A549 (cell line): ENCODE measurements around the gene CCDC97. TPM values are rescaled to one million over a fixed set of nuclear protein-coding genes. Genes with fewer than 3 reads are reported as not detected.

Source experiments
- ATAC-seq, 2 experiments: fragments of 200-7000 bp in 1 of 2; fragments of >200 bp in 1 of 2; cut with Nextera tagmentation in 1 of 2; cut with Tn5 transposase in 1 of 2; 3 replicates each; pipeline versions ENCODE4 v1.8.0 to v1.9.1; 2018 to 2020; ENCODE audit warnings: mild to moderate bottlenecking in 1 of 2, moderate library complexity in 1 of 2
- CTCF ChIA-PET: fragments of 300-600 bp; sonication (Branson Sonifier 250); formaldehyde crosslinking; extraction: SDS; loops from one replicate; lab custom pipeline; 2021; ENCODE audit warnings: antibody characterized with exemption, inconsistent platforms; lab: Yijun Ruan, JAX
- POLR2A ChIA-PET: fragments of 350-600 bp; formaldehyde crosslinking; extraction: SDS; loops from one replicate; lab custom pipeline; 2021; ENCODE audit warnings: antibody characterized with exemption, inconsistent platforms; lab: Yijun Ruan, JAX
- DNase-seq, 2 experiments: peaks; one replicate each; pipeline versions ENCODE4 v3.0.0 to v3.0.0-alpha.2; 2011 to 2016; ENCODE audit warnings: low read depth in 1 of 2, low spot score in 1 of 2
- FAIRE-seq: peaks from 2 replicates; lab custom pipeline; 2011; peaks lifted over from hg19 to GRCh38; lab: Jason Lieb, UNC
- H3K27ac ChIP-seq, 2 experiments: fragments of >200 bp; sonication (Bioruptor Twin); formaldehyde crosslinking; 3 replicates each; pipeline ENCODE4 v1.5.1; 2016 to 2017
- H3K4me1 ChIP-seq: fragments of >200 bp; sonication (Bioruptor Twin); formaldehyde crosslinking; 3 replicates; pipeline ENCODE4 v1.6.1; 2016
- H3K4me2 ChIP-seq: fragments of >200 bp; sonication (Bioruptor Twin); formaldehyde crosslinking; 3 replicates; pipeline ENCODE4 v1.6.1; 2016
- H3K4me3 ChIP-seq: fragments of >200 bp; sonication (Bioruptor Twin); formaldehyde crosslinking; 3 replicates; pipeline ENCODE4 v1.5.1; 2016
- H3K9me3 ChIP-seq: fragments of >200 bp; sonication (Bioruptor Twin); formaldehyde crosslinking; 3 replicates; pipeline ENCODE4 v1.6.1; 2016
- BCL3 ChIP-seq: fragments of >200 bp; sonication (Bioruptor Twin); formaldehyde crosslinking; IDR thresholded peaks from 3 replicates; pipeline ENCODE4 v1.6.1; 2016
- CBX2 ChIP-seq: fragments of 200-600 bp; sonication (generic); IDR thresholded peaks from 2 replicates; pipeline ENCODE4 v1.6.1; 2016; ENCODE audit warnings: low read depth, mild to moderate bottlenecking, borderline replicate concordance
- CBX8 ChIP-seq: fragments of 200-600 bp; sonication (generic); IDR thresholded peaks from 2 replicates; pipeline ENCODE4 v1.6.1; 2016
- CHD4 ChIP-seq: fragments of 200-600 bp; sonication (generic); IDR thresholded peaks from 2 replicates; pipeline ENCODE4 v1.6.1; 2016; ENCODE audit warnings: antibody characterized with exemption, mild to moderate bottlenecking, borderline replicate concordance
- CTCF ChIP-seq: fragments of >200 bp; sonication (Bioruptor Twin); formaldehyde crosslinking; IDR thresholded peaks from 3 replicates; pipeline ENCODE4 v1.5.1; 2016
- ESRRA ChIP-seq: fragments of 150-350 bp; IDR thresholded peaks from 2 replicates; pipeline ENCODE4 v1.6.1; 2014; ENCODE audit warnings: mild to moderate bottlenecking, low read length, borderline replicate concordance
- FOSB ChIP-seq: fragments of 250-450 bp; sonication (Bioruptor Pico); IDR thresholded peaks from 2 replicates; pipeline ENCODE4 v1.5.0; 2020; ENCODE audit warnings: mild to moderate bottlenecking, moderate library complexity
- FOSL2 ChIP-seq, 2 experiments: fragments of 450-650 bp in 1 of 2; fragments of >200 bp in 1 of 2; sonication (Bioruptor Twin) in 1 of 2; formaldehyde crosslinking; IDR thresholded peaks; 2 replicates each; pipeline versions ENCODE4 v1.5.0 to v1.6.1; 2016 to 2020; ENCODE audit warnings: mild to moderate bottlenecking in 1 of 2, moderate library complexity in 1 of 2
- HMGXB4 ChIP-seq: fragments of 250-450 bp; sonication (Bioruptor Pico); IDR thresholded peaks from 2 replicates; pipeline ENCODE4 v1.5.0; 2021; ENCODE audit warnings: mild to moderate bottlenecking, moderate library complexity, borderline replicate concordance
- HOXB13 ChIP-seq: fragments of 250-450 bp; sonication (Bioruptor Pico); IDR thresholded peaks from 2 replicates; pipeline ENCODE4 v1.5.0; 2020; ENCODE audit warnings: low read depth, mild to moderate bottlenecking, moderate library complexity
- HOXB5 ChIP-seq: fragments of 250-450 bp; sonication (Bioruptor Pico); IDR thresholded peaks from 2 replicates; pipeline ENCODE4 v1.5.0; 2020; ENCODE audit warnings: mild to moderate bottlenecking, moderate library complexity
- JUN ChIP-seq, 2 experiments: fragments of >200 bp; sonication (Bioruptor Twin); formaldehyde crosslinking; IDR thresholded peaks; 2 replicates in 1 of 2; 3 replicates in 1 of 2; pipeline ENCODE4 v1.6.1; 2016 to 2017
- MAFK ChIP-seq: fragments of 450-650 bp; IDR thresholded peaks from 2 replicates; pipeline ENCODE4 v1.6.1; 2014; ENCODE audit not compliant: partially characterized antibody
- MAZ ChIP-seq: fragments of 150-350 bp; IDR thresholded peaks from 2 replicates; pipeline ENCODE4 v1.6.1; 2014; ENCODE audit warnings: antibody characterized with exemption, low read depth, low read length, borderline replicate concordance
- NPAS2 ChIP-seq: fragments of 250-450 bp; sonication (Bioruptor Pico); IDR thresholded peaks from 2 replicates; pipeline ENCODE4 v1.8.0; 2022; ENCODE audit warnings: mild to moderate bottlenecking, moderate library complexity, borderline replicate concordance
- NR3C1 ChIP-seq: fragments of >200 bp; sonication (Bioruptor Twin); formaldehyde crosslinking; IDR thresholded peaks from 3 replicates; pipeline ENCODE4 v1.6.1; 2017
- PHF8 ChIP-seq: fragments of 200-600 bp; sonication (generic); IDR thresholded peaks from 2 replicates; pipeline ENCODE4 v1.6.1; 2016; ENCODE audit warnings: low read depth, mild to moderate bottlenecking, antibody characterized with exemption, moderate library complexity, borderline replicate concordance
- POLR2A ChIP-seq: IDR thresholded peaks from 2 replicates; pipeline ENCODE4 v1.6.1; 2012; ENCODE audit warnings: mild to moderate bottlenecking, low read length
- RAD21 ChIP-seq, 2 experiments: fragments of >200 bp in 1 of 2; sonication (Bioruptor Twin) in 1 of 2; formaldehyde crosslinking in 1 of 2; IDR thresholded peaks in 1 of 2; conservative IDR thresholded peaks in 1 of 2; 2 replicates in 1 of 2; 3 replicates in 1 of 2; pipeline ENCODE4 v1.6.1; 2012 to 2018; ENCODE audit warnings: inconsistent platforms in 1 of 2
- RNF2 ChIP-seq: fragments of 200-600 bp; sonication (generic); IDR thresholded peaks from 2 replicates; pipeline ENCODE4 v1.6.1; 2016; ENCODE audit warnings: low read depth, mild to moderate bottlenecking, antibody characterized with exemption, moderate library complexity, borderline replicate concordance
- SMC3 ChIP-seq: fragments of >200 bp; sonication (Bioruptor Twin); formaldehyde crosslinking; IDR thresholded peaks from 3 replicates; pipeline ENCODE4 v1.6.1; 2018; ENCODE audit warnings: inconsistent platforms
- TFCP2L1 ChIP-seq: fragments of 250-450 bp; sonication (Bioruptor Pico); IDR thresholded peaks from 2 replicates; pipeline ENCODE4 v1.5.0; 2021; ENCODE audit warnings: mild to moderate bottlenecking
- USF2 ChIP-seq: fragments of 450-650 bp; IDR thresholded peaks from 2 replicates; pipeline ENCODE4 v1.6.1; 2014; ENCODE audit warnings: antibody characterized with exemption
- ZFP36 ChIP-seq: fragments of 450-650 bp; IDR thresholded peaks from 2 replicates; pipeline ENCODE4 v1.6.1; 2014; ENCODE audit warnings: borderline replicate concordance; ENCODE audit not compliant: partially characterized antibody
- ZNF302 ChIP-seq: fragments of 250-450 bp; sonication (Bioruptor Pico); IDR thresholded peaks from 2 replicates; pipeline ENCODE4 v1.9.0; 2021; ENCODE audit warnings: inconsistent platforms, mild to moderate bottlenecking, moderate library complexity
- WGBS: methylation state at CpG from one replicate; pipeline ENCODE4 v1.1.6; 2017; ENCODE audit errors: missing lambda C conversion rate; 5-methylcytosine and 5-hydroxymethylcytosine counted together
- polyA plus RNA-seq, 4 experiments: library from polyadenylated mRNA; depleted of rRNA in 3 of 4; stranded (reverse); fragments of >200 nt; fragmentation: RNase III in 1 of 4; extraction: RNeasy Plus Mini Kit Qiagen cat#74134 plus additional on column Dnase treatment in 1 of 4; gene quantifications; 2 replicates in 3 of 4; 3 replicates in 1 of 4; pipeline ENCODE4 v1.2.3, GENCODE V29; 2011 to 2017

The CCDC97 gene
- polyA plus RNA-seq, 2 of the 4 experiments (the other 2 are of a cell fraction), result 18.7 to 26.8 TPM

GRCh38 chr19:41264581-41265394, 45.2 kb upstream of the CCDC97 start:
- Histone ChIP-seq H3K4me2 (peak overlapping the region; percentile 95), H3K4me3 (peak overlapping the region; percentile 88), H3K9me3 (no peaks in the 10 kb centered on the region), H3K27ac (peak overlapping the region; percentile 96 to 99), H3K4me1 (peaks cover 26% of the 10 kb centered on the region)
- ChIA-PET CTCF (interaction anchor here (0.5 to 27.6 kb wide), 26 partner anchors 10 to 572 kb away, joined by 3 to 1023 read pairs (median 4); partner anchors contain the start of genes AXL, CYP2S1 and EGLN2), POLR2A (interaction anchor here (0.5 to 4.5 kb wide), 28 partner anchors 8 to 595 kb away, joined by 3 to 121 read pairs (median 6); partner anchors contain the start of genes ACTMAP, AXL, B9D2 and CCDC97)
- WGBS, result under 1% methylated on average over 62 of the region's 75 CpGs
- TF ChIP-seq CTCF (no peak), CBX8 (no peak), USF2 (no peak), BCL3 (0 out of 3 replicates have a peak, but pooled peaks have one; percentile 4), NPAS2 (CRISPR knock-in tag) (no peak), HMGXB4 (CRISPR knock-in tag) (no peak; the same call in 1 of the 2 replicates), FOSB (CRISPR knock-in tag) (no peak), PHF8 (peak; percentile 99), HOXB5 (no peak), MAZ (no peak), ZFP36 (no peak), RNF2 (no peak), ESRRA (no peak; the same call in 1 of the 2 replicates), HOXB13 (no peak), JUN (IDR thresholded peaks at IDR 0.05) (peak in 1 of 2 experiments; percentile 52; a peak in 2 of 5 replicates)
- ATAC-seq, result peak; percentile 6 to 9; a peak in 5 of 6 replicates
- DNase-seq, result peak; percentile 56 to 82
- no peak for FAIRE-seq

- H3K4me3 ChIP-seq, result peak overlapping the region; percentile 88
- H3K9me3 ChIP-seq, result no peaks in the 10 kb centered on the region
- H3K4me2 ChIP-seq, result peak overlapping the region; percentile 95
- FAIRE-seq, result no peak
- peak overlapping the region; percentile 96 to 99 for H3K27ac ChIP-seq
- peak; percentile 37 to 74 for DNase-seq
- CTCF ChIA-PET, result interaction anchor here (0.7 to 27.6 kb wide), 10 partner anchors 9 to 467 kb away, joined by 3 to 1023 read pairs (median 67); partner anchors contain the start of genes AXL, CYP2S1 and EGLN2
- WGBS, result 15% methylated on average over 17 of the region's 17 CpGs
- TF ChIP-seq TFCP2L1 (no peak), CBX2 (no peak), ZNF302 (CRISPR knock-in tag) (no peak), SMC3 (no peak), HOXB5 (no peak), CHD4 (no peak), RAD21 (conservative IDR thresholded peaks at IDR 0.05 in 1 of 2, IDR thresholded peaks at IDR 0.05 in 1 of 2) (no peak), JUN (IDR thresholded peaks at IDR 0.05) (no peak; a peak in 2 of 5 replicates), NR3C1 (no peak), POLR2A (no peak), RNF2 (no peak), HOXB13 (no peak), FOSL2 (IDR thresholded peaks at IDR 0.05) (no peak), FOSL2 (CRISPR knock-in tag; IDR thresholded peaks at IDR 0.05) (no peak), MAFK (no peak), CBX8 (no peak)
- TF ChIP-seq, all 56 proteins: peak for 0
- peaks cover 26% of the 10 kb centered on the region for H3K4me1 ChIP-seq
- ATAC-seq, result no peak
- POLR2A ChIA-PET, result interaction anchor here (0.6 to 4.5 kb wide), 7 partner anchors 10 to 174 kb away, joined by 3 to 121 read pairs (median 10); partner anchors contain the start of genes AXL and DMAC2
These were observed 44.4 kb upstream of the CCDC97 start for GRCh38 chr19:41265395-41266153.
